NCI-H460 (cell line): ENCODE data around the gene DNAH5. TPM values are rescaled to one million over a fixed set of nuclear protein-coding genes. Genes with fewer than 3 reads are reported as not detected.

Source experiments
- DNase-seq: peaks from one replicate; pipeline ENCODE4 v3.0.0-alpha.2; 2016; ENCODE audit warnings: low read depth; ENCODE audit errors: extremely low read depth
- total RNA-seq: library from RNA; depleted of rRNA; stranded (reverse); fragments of >200 nt; shearing (Covaris generic); gene quantifications from 2 replicates; pipeline ENCODE4 v1.2.3, GENCODE V29; 2014; rRNA removed

Gene DNAH5
- total RNA-seq, 1 experiment from 2014 or later = 0.82 TPM

DNA sequence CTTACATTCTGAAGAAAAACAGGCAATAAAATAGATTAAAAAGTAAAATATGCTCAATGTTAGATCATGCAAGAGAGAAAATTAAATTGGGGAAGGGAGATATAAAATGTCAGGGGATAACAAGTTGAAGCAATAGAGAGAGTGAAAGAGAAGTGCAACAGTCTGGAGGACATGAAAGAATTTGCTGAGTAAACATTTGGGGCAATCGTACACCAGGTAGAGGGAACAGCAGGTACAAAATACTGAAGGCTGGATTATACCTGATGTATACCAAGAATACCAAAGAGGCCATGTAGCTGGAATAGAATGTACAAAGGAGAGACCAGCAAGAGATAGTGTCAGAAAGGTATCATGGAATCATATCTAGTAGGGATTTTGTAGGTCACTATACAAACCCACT lies 300.8 kb downstream of the DNAH5 start:
- DNase-seq = no peak

DNA sequence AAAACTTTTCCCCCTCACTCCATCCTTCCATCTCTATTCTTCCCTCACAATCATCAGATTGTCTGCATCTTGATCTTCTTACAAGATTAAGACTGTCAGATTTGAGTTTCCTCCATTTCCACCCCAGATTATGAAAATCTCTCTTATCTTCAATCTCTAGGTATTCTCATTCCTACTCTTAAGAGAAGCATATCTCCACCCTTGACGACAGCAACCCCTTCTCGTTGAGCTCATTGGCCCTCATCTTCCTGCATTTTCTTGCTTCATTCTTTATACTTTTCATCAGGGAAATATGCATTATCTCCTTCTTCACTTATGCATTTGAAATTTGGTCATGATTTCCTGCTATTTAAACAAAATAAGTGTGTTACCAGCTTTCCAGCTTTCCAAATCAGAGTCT lies 301.3 kb downstream of the DNAH5 start:
- DNase-seq = no peak

Other genes with a start within 250 kb of the DNAH5 start
- 96.0 and 106 TPM in 2 replicates for gene TRIO, start 198.7 kb upstream of the DNAH5 start, total RNA-seq